ENCODE data around the gene NAPB. TPM values are rescaled to one million over a fixed set of nuclear protein-coding genes. Genes with fewer than 3 reads are reported as not detected.
A peak's percentile ranks its signal among the peaks of the same experiment; 100 is the strongest.

Gene NAPB
- total RNA-seq, 1 donor from 2014 or later: 13.1 TPM

GRCh38 chr20:23412026-23412425 is 9.3 kb downstream of the NAPB start:
- Histone ChIP-seq H3K9ac (ENCODE audit: low read length) (no peak overlapping the region), H3K4me3 (ENCODE audit: insufficient read depth, low read depth, low read length) (no peak overlapping the region), H3K27ac (ENCODE audit: low read depth, low read length) (no peak overlapping the region), H4K20me1 (ENCODE audit: insufficient read depth, low read length) (peaks cover 70% of the 10 kb centered on the region), H3K36me3 (ENCODE audit: insufficient read depth, low read length) (no peaks in the 10 kb centered on the region), H3K27me3 (ENCODE audit: insufficient read depth, low read length) (no peaks in the 10 kb centered on the region), H3K4me2 (ENCODE audit: low read length) (no peak overlapping the region), H2AFZ (ENCODE audit: low read depth, low read length) (no peak overlapping the region), H3K79me2 (ENCODE audit: insufficient read depth, low read length) (peaks cover 97% of the 10 kb centered on the region), H3K4me1 (ENCODE audit: insufficient read depth, low read length) (no peaks in the 10 kb centered on the region), H3K9me3 (ENCODE audit: insufficient read depth, low read depth, low read length) (no peaks in the 10 kb centered on the region)
- Mint-ChIP-seq H3K9me3 (ENCODE audit: unreplicated experiment) (no peaks in the 10 kb centered on the region), H3K27me3 (ENCODE audit: low read depth, unreplicated experiment) (no peaks in the 10 kb centered on the region), H3K36me3 (ENCODE audit: low read depth, unreplicated experiment) (no peaks in the 10 kb centered on the region), H3K4me3 (ENCODE audit: unreplicated experiment) (no peak overlapping the region), H3K27ac (ENCODE audit: unreplicated experiment) (peak overlapping the region; percentile 84), H3K4me1 (ENCODE audit: low read depth, unreplicated experiment) (peaks cover 20% of the 10 kb centered on the region)
- DNase-seq (ENCODE audit: low read depth) (no peak), FAIRE-seq (no peak)
- no peak for TF ChIP-seq EZH2 (IDR thresholded peaks at IDR 0.05; ENCODE audit: insufficient read depth, low read length)
- TF ChIP-seq, protein P1, sequence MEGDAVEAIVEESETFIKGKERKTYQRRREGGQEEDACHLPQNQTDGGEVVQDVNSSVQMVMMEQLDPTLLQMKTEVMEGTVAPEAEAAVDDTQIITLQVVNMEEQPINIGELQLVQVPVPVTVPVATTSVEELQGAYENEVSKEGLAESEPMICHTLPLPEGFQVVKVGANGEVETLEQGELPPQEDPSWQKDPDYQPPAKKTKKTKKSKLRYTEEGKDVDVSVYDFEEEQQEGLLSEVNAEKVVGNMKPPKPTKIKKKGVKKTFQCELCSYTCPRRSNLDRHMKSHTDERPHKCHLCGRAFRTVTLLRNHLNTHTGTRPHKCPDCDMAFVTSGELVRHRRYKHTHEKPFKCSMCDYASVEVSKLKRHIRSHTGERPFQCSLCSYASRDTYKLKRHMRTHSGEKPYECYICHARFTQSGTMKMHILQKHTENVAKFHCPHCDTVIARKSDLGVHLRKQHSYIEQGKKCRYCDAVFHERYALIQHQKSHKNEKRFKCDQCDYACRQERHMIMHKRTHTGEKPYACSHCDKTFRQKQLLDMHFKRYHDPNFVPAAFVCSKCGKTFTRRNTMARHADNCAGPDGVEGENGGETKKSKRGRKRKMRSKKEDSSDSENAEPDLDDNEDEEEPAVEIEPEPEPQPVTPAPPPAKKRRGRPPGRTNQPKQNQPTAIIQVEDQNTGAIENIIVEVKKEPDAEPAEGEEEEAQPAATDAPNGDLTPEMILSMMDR (IDR thresholded peaks at IDR 0.05; ENCODE audit: insufficient read depth, low read depth, low read length): no peak

GRCh38 chr20:23410916-23411695 is 10.2 kb downstream of the NAPB start:
- H3K27me3 Mint-ChIP-seq (ENCODE audit: low read depth, unreplicated experiment): no peaks in the 10 kb centered on the region
- no peaks in the 10 kb centered on the region for H3K36me3 Mint-ChIP-seq (ENCODE audit: low read depth, unreplicated experiment)
- no peak overlapping the region for H3K4me3 Mint-ChIP-seq (ENCODE audit: unreplicated experiment)
- H3K9ac ChIP-seq (ENCODE audit: low read length): no peak overlapping the region
- peaks cover 99% of the 10 kb centered on the region for H3K79me2 ChIP-seq (ENCODE audit: insufficient read depth, low read length)
- no peak overlapping the region for H2AFZ ChIP-seq (ENCODE audit: low read depth, low read length)
- FAIRE-seq: no peak
- no peaks in the 10 kb centered on the region for H3K9me3 Mint-ChIP-seq (ENCODE audit: unreplicated experiment)
- no peaks in the 10 kb centered on the region for H3K4me1 ChIP-seq (ENCODE audit: insufficient read depth, low read length)
- TF ChIP-seq EZH2 (IDR thresholded peaks at IDR 0.05; ENCODE audit: insufficient read depth, low read length): no peak
- TF ChIP-seq, protein P1 (IDR thresholded peaks at IDR 0.05; ENCODE audit: insufficient read depth, low read depth, low read length): no peak
- H4K20me1 ChIP-seq (ENCODE audit: insufficient read depth, low read length): peaks cover 74% of the 10 kb centered on the region
- H3K27ac ChIP-seq (ENCODE audit: low read depth, low read length): no peak overlapping the region
- H3K4me2 ChIP-seq (ENCODE audit: low read length): no peak overlapping the region
- peaks cover 17% of the 10 kb centered on the region for H3K4me1 Mint-ChIP-seq (ENCODE audit: low read depth, unreplicated experiment)
- DNase-seq (ENCODE audit: low read depth): no peak
- H3K27me3 ChIP-seq (ENCODE audit: insufficient read depth, low read length): no peaks in the 10 kb centered on the region
- peak overlapping the region; percentile 84 for H3K27ac Mint-ChIP-seq (ENCODE audit: unreplicated experiment)
- no peaks in the 10 kb centered on the region for H3K36me3 ChIP-seq (ENCODE audit: insufficient read depth, low read length)
- H3K4me3 ChIP-seq (ENCODE audit: insufficient read depth, low read depth, low read length): no peak overlapping the region
- H3K9me3 ChIP-seq (ENCODE audit: insufficient read depth, low read depth, low read length): no peaks in the 10 kb centered on the region

GRCh38 chr20:23409800-23410199 is 11.5 kb downstream of the NAPB start:
- H3K36me3 ChIP-seq (ENCODE audit: insufficient read depth, low read length): no peaks in the 10 kb centered on the region
- Mint-ChIP-seq H3K4me3 (ENCODE audit: unreplicated experiment) (no peak overlapping the region), H3K27me3 (ENCODE audit: low read depth, unreplicated experiment) (no peaks in the 10 kb centered on the region), H3K9me3 (ENCODE audit: unreplicated experiment) (no peaks in the 10 kb centered on the region), H3K4me1 (ENCODE audit: low read depth, unreplicated experiment) (peaks cover 12% of the 10 kb centered on the region), H3K27ac (ENCODE audit: unreplicated experiment) (no peak overlapping the region), H3K36me3 (ENCODE audit: low read depth, unreplicated experiment) (no peaks in the 10 kb centered on the region)
- H3K4me1 ChIP-seq (ENCODE audit: insufficient read depth, low read length): no peaks in the 10 kb centered on the region
- no peak for DNase-seq (ENCODE audit: low read depth)
- no peaks in the 10 kb centered on the region for H3K27me3 ChIP-seq (ENCODE audit: insufficient read depth, low read length)
- no peak overlapping the region for H3K27ac ChIP-seq (ENCODE audit: low read depth, low read length)
- peaks cover 98% of the 10 kb centered on the region for H3K79me2 ChIP-seq (ENCODE audit: insufficient read depth, low read length)
- H3K4me3 ChIP-seq (ENCODE audit: insufficient read depth, low read depth, low read length): no peak overlapping the region
- H3K9ac ChIP-seq (ENCODE audit: low read length): no peak overlapping the region
- H2AFZ ChIP-seq (ENCODE audit: low read depth, low read length): no peak overlapping the region
- H4K20me1 ChIP-seq (ENCODE audit: insufficient read depth, low read length): peaks cover 75% of the 10 kb centered on the region
- H3K4me2 ChIP-seq (ENCODE audit: low read length): no peak overlapping the region
- H3K9me3 ChIP-seq (ENCODE audit: insufficient read depth, low read depth, low read length): no peaks in the 10 kb centered on the region
- TF ChIP-seq, protein P1 (IDR thresholded peaks at IDR 0.05; ENCODE audit: insufficient read depth, low read depth, low read length): no peak
- TF ChIP-seq EZH2 (IDR thresholded peaks at IDR 0.05; ENCODE audit: insufficient read depth, low read length): no peak
- FAIRE-seq: no peak

All from astrocyte (in vitro differentiated cells and primary cell).